Activated CD8-positive, alpha-beta T cell treated with anti-CD3 and anti-CD28 coated beads, Interleukin-2, amount 10 ng/mL, durations not matched to agents 7 days and 5 days (primary cell): ENCODE results near the gene TCF23. TPM values are rescaled to one million over a fixed set of nuclear protein-coding genes. Genes with fewer than 3 reads are reported as not detected.
"Not testable (repeated sequence)": the region's sequence is repeated elsewhere in the genome, so short reads cannot be mapped to it uniquely, and the experiment has no call there.

ENCODE experiments used
- ATAC-seq: fragments of 150-1000 bp; cut with Tn5 transposase; one replicate; pipeline ENCODE4 v1.10.0; 2021; ENCODE audit warnings: moderate library complexity
- CTCF ChIA-PET: fragments of 350-600 bp; sonication (Branson Sonifier 250); formaldehyde crosslinking; loops from one replicate; lab custom pipeline; 2021; ENCODE audit warnings: antibody characterized with exemption; lab: Charles Lee
- POLR2A ChIA-PET: fragments of 350-600 bp; sonication (Branson Sonifier 250); formaldehyde crosslinking; loops from one replicate; lab custom pipeline; 2021; ENCODE audit warnings: antibody characterized with exemption; lab: Charles Lee
- DNase-seq: peaks from one replicate; pipeline ENCODE4 v3.0.0-alpha.2; 2020
- H3K27ac Mint-ChIP-seq: one replicate; pipeline ENCODE4 v1.8.0; 2021; ENCODE audit warnings: mild to moderate bottlenecking, mixed read lengths
- H3K27me3 Mint-ChIP-seq: one replicate; pipeline ENCODE4 v1.8.0; 2021; ENCODE audit warnings: low read depth, mixed read lengths
- H3K36me3 Mint-ChIP-seq: one replicate; pipeline ENCODE4 v1.8.0; 2021; ENCODE audit warnings: low read depth, mixed read lengths
- H3K4me1 Mint-ChIP-seq: one replicate; pipeline ENCODE4 v1.8.0; 2021; ENCODE audit warnings: low read depth, mixed read lengths
- H3K4me3 Mint-ChIP-seq: one replicate; pipeline ENCODE4 v1.8.0; 2021; ENCODE audit warnings: mild to moderate bottlenecking, mixed read lengths
- H3K9me3 Mint-ChIP-seq: one replicate; pipeline ENCODE4 v1.8.0; 2022; ENCODE audit warnings: mixed read lengths; ENCODE audit not compliant: insufficient read depth
- total RNA-seq, 2 experiments: library from RNA; stranded (reverse); gene quantifications; one replicate each; pipeline ENCODE4 v1.2.3, GENCODE V29; 2021

TCF23 gene
- not detected for total RNA-seq

DNA sequence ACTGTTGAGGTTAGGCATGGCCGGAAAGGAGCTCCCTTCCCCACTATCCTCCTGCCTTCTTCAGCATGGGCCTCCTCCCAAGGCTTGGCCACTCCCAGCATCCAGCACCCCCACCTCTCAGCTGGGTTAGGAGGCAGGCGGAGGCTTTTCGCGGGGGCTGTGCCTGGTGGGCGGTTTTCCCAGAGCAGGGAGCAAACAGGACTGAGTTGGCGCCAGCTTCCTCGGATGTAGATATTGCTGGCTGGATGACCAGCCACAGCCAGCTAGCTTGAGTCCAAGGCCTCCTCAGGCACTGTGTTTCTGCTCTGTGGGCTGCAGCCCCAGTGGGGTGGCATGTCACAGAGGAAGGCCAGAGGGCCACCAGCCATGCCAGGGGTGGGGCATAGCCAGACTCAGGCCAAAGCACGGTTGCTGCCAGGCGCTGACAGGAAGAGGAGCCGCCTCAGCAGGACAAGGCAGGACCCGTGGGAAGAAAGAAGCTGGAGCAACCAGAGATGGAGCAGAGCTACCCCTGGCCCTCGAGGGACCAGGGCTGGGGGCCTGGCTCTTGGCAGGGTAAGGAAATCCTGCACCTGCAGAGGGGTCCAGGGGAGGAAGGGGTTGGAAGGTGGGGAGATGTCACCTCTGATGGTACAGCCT, at the start of gene TCF23:
TSS of gene TCF23 (plus strand) at position 204 of the 639 bp plus-strand sequence. CDS start at position 334, 130 bp downstream.
- CTCF ChIA-PET: no interaction called here
- POLR2A ChIA-PET: no interaction called here

DNA sequence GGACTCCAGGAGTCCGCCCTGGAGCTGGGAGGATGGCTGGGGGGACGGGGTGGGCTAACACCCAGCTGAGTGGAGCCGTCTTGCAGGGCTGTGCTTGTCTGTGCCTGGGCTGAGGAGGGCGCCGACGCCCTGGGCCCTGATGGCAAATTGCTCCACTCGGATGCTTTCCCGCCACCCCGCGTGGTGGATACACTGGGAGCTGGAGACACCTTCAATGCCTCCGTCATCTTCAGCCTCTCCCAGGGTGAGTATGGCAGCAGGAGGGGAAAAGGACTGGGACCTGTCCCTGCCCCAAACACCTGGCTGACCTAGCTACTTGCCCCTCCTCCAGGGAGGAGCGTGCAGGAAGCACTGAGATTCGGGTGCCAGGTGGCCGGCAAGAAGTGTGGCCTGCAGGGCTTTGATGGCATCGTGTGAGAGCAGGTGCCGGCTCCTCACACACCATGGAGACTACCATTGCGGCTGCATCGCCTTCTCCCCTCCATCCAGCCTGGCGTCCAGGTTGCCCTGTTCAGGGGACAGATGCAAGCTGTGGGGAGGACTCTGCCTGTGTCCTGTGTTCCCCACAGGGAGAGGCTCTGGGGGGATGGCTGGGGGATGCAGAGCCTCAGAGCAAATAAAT, 49.4 kb upstream of the TCF23 start:
- no peak for DNase-seq
- ChIA-PET POLR2A (interaction anchor here (0.6 kb wide), 1 partner anchor 27 kb away, joined by 3 read pairs; no protein-coding TSS in a partner anchor), CTCF (interaction anchor here (0.8 to 4.1 kb wide), 9 partner anchors 11 to 204 kb away, joined by 3 to 23 read pairs (median 4); partner anchors contain the start of genes KHK and TMEM214)
- no peaks in the 10 kb centered on the region for H3K36me3 Mint-ChIP-seq
- H3K4me1 Mint-ChIP-seq: peaks cover 14% of the 10 kb centered on the region
- H3K27ac Mint-ChIP-seq: no peak overlapping the region
- no peak overlapping the region for H3K4me3 Mint-ChIP-seq
- peaks cover 3% of the 10 kb centered on the region for H3K27me3 Mint-ChIP-seq
- no peaks in the 10 kb centered on the region for H3K9me3 Mint-ChIP-seq
- ATAC-seq: no peak

More for the DNA sequence above, at the start of gene TCF23:
- no peaks in the 10 kb centered on the region for H3K36me3 Mint-ChIP-seq
- no peaks in the 10 kb centered on the region for H3K4me1 Mint-ChIP-seq
- no peak for DNase-seq
- peaks cover 6% of the 10 kb centered on the region for H3K27me3 Mint-ChIP-seq
- no peak for ATAC-seq
- H3K9me3 Mint-ChIP-seq: no peaks in the 10 kb centered on the region
- no peak within 1 kb of the TSS for H3K4me3 Mint-ChIP-seq
- no peak within 1 kb of the TSS for H3K27ac Mint-ChIP-seq

- no peak overlapping the region for H3K4me3 Mint-ChIP-seq
- CTCF ChIA-PET: interaction anchor here (1.0 to 4.1 kb wide), 8 partner anchors 13 to 203 kb away, joined by 3 to 23 read pairs (median 10); partner anchors contain the start of gene KHK
- ATAC-seq (no peak), DNase-seq (no peak)
- peaks cover 14% of the 10 kb centered on the region for H3K4me1 Mint-ChIP-seq
- H3K36me3 Mint-ChIP-seq: no peaks in the 10 kb centered on the region
- POLR2A ChIA-PET: no interaction called here
- no peaks in the 10 kb centered on the region for H3K9me3 Mint-ChIP-seq
- no peak overlapping the region for H3K27ac Mint-ChIP-seq
- H3K27me3 Mint-ChIP-seq: peaks cover 3% of the 10 kb centered on the region
These were observed 48.8 kb upstream of the TCF23 start for GRCh38 chr2:27100036-27100435.

DNA sequence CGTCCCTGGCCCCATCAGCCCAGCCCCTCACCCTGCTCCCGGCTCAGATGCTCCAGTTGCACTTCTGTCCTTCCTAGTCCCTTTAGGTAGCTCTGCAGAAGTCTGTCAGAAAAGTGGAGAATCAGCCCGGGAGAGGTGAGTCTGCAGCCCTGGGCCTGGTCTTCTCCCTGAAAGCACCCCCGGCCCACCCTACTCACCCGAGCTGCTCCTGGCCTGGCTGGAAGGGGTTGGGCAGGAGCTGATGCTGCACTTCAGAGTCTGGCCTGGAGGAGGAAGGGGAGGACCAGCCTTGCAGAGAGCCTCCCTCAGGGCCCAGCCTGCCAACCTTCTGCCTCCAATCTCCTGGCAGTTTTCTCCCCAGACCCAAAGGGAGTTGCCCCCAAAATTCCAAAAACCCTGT, 46.5 kb upstream of the TCF23 start:
- POLR2A ChIA-PET: no interaction called here
- H3K27ac Mint-ChIP-seq: no peak overlapping the region
- peaks cover 7% of the 10 kb centered on the region for H3K27me3 Mint-ChIP-seq
- no peak for ATAC-seq
- no peak for DNase-seq
- H3K9me3 Mint-ChIP-seq: no peaks in the 10 kb centered on the region
- H3K4me3 Mint-ChIP-seq: no peak overlapping the region
- H3K36me3 Mint-ChIP-seq: no peaks in the 10 kb centered on the region
- CTCF ChIA-PET: interaction anchor here (0.7 to 3.2 kb wide), 7 partner anchors 9 to 278 kb away, joined by 3 to 14 read pairs (median 4); no protein-coding TSS in a partner anchor
- H3K4me1 Mint-ChIP-seq: no peaks in the 10 kb centered on the region

GRCh38 chr2:27105981-27106380, 42.8 kb upstream of the TCF23 start:
- POLR2A ChIA-PET: no interaction called here
- DNase-seq (no peak), ATAC-seq (no peak)
- H3K27ac Mint-ChIP-seq: no peak overlapping the region
- CTCF ChIA-PET: interaction anchor here (0.9 to 2.2 kb wide), 3 partner anchors 8 to 174 kb away, joined by 3 to 8 read pairs (median 3); no protein-coding TSS in a partner anchor
- peaks cover 2% of the 10 kb centered on the region for H3K4me1 Mint-ChIP-seq
- H3K27me3 Mint-ChIP-seq: peaks cover 7% of the 10 kb centered on the region
- H3K9me3 Mint-ChIP-seq: no peaks in the 10 kb centered on the region
- H3K36me3 Mint-ChIP-seq: no peaks in the 10 kb centered on the region
- H3K4me3 Mint-ChIP-seq: no peak overlapping the region

DNA sequence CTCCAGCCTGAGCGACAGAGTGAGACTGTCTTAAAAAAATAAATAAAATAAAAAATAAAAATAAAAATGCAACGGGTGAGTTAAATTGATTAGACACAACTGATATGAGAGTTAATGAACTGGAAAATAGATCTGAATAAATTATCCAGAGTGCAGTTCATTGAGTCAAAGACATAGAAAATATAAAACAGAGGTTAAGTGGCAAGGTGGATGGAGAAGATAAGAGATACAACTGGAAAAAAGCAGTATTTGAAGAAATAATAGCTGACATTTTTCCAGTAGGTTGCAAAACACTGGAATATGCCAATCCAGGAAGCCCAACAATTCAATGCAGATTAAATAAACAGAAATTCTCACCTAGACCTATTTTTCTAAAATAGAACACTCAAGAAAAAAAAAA, 40.6 kb upstream of the TCF23 start:
- Mint-ChIP-seq H3K4me3 (no peak overlapping the region), H3K27me3 (peaks cover 9% of the 10 kb centered on the region), H3K4me1 (peaks cover 2% of the 10 kb centered on the region), H3K36me3 (no peaks in the 10 kb centered on the region), H3K27ac (no peak overlapping the region), H3K9me3 (no peaks in the 10 kb centered on the region)
- ATAC-seq: no peak
- ChIA-PET CTCF (interaction anchor here (0.7 to 2.1 kb wide), 2 partner anchors 11 to 171 kb away, joined by 3 to 9 read pairs; no protein-coding TSS in a partner anchor), POLR2A (no interaction called here)
- DNase-seq: no peak

- no peak overlapping the region for H3K4me3 Mint-ChIP-seq
- no peaks in the 10 kb centered on the region for H3K36me3 Mint-ChIP-seq
- H3K9me3 Mint-ChIP-seq: no peaks in the 10 kb centered on the region
- no peak for ATAC-seq
- peaks cover 9% of the 10 kb centered on the region for H3K27me3 Mint-ChIP-seq
- DNase-seq: no peak
- H3K27ac Mint-ChIP-seq: no peak overlapping the region
- CTCF ChIA-PET: interaction anchor here (0.6 to 2.1 kb wide), 4 partner anchors 12 to 170 kb away, joined by 3 to 9 read pairs (median 4); partner anchors contain the start of gene KHK
- H3K4me1 Mint-ChIP-seq: peaks cover 2% of the 10 kb centered on the region
- POLR2A ChIA-PET: no interaction called here
These were observed 39.7 kb upstream of the TCF23 start for GRCh38 chr2:27109083-27109482.

DNA sequence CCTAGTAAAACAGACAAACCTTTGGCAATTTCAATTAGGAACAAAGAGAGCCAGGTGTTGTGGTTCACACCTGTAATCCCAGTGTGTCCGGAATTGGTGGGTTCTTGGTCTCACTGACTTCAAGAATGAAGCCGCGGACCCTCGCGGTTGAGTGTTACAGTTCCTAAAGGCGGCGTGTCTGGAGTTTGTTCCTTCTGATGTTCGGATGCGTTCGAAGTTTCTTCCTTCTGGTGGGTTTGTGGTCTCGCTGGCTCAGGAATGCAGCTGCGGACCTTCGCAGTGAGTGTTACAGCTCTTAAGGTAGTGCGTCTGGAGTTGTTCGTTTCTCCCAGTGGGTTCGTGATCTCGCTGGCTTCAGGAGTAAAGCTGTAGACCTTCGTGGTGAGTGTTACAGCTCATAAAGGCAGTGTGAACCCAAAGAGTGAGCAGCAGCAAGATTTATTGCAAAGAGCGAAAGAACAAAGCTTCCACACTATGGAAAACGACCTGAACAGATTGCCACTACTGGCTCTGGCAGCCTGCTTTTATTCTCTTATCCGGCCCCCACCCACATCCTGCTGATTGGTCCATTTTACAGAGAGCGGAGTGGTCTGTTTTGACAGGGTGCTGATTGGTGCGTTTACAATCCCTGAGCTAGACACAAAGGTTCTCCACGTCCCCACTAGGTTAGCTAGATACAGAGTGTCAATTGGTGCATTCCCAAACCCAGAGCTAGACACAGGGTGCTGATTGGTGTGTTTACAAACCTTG, 38.0 kb upstream of the TCF23 start:
- not testable (repeated sequence) for H3K4me3 Mint-ChIP-seq, H3K27ac Mint-ChIP-seq
- CTCF ChIA-PET: interaction anchor here (1.2 to 1.8 kb wide), 2 partner anchors 12 to 23 kb away, joined by 3 to 4 read pairs; partner anchors contain the start of gene KHK

GRCh38 chr2:27111392-27112078, 37.3 kb upstream of the TCF23 start:
- DNase-seq, POLR2A ChIA-PET, H3K27ac Mint-ChIP-seq, H3K9me3 Mint-ChIP-seq, ATAC-seq, H3K4me3 Mint-ChIP-seq, H3K4me1 Mint-ChIP-seq, H3K27me3 Mint-ChIP-seq, H3K36me3 Mint-ChIP-seq: not testable (repeated sequence)
- CTCF ChIA-PET: interaction anchor here (1.9 kb wide), 1 partner anchor 12 kb away, joined by 7 read pairs; the partner anchor contains the start of gene ABHD1

More for the DNA sequence above, 38.0 kb upstream of the TCF23 start:
- H3K27me3 Mint-ChIP-seq, DNase-seq, ATAC-seq, H3K36me3 Mint-ChIP-seq, H3K9me3 Mint-ChIP-seq, H3K4me1 Mint-ChIP-seq: not testable (repeated sequence)
- POLR2A ChIA-PET: interaction anchor here (0.9 kb wide), 1 partner anchor 18 kb away, joined by 3 read pairs; no protein-coding TSS in a partner anchor

DNA sequence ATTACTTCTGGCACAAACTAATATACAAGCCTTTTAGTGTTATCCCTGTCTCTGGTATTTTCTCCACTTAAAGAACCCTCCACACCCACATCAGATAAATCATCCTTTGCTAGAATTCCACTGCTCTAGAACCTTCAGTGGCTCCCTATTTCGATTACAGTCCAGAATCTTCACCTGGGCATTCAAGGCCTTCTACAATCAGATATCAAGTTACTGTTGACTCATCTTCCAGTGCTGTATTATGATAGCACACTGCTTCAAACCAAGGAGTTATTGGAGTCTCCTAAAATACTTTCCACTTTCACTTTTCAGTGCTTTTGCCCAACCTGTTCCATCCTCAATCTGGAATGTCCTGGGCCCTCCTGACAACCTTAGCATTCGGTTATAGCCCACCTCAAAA, 33.3 kb upstream of the TCF23 start:
- ChIA-PET POLR2A (no interaction called here), CTCF (interaction anchor here (0.9 to 1.2 kb wide), 2 partner anchors 177 to 188 kb away, joined by 3 to 4 read pairs; no protein-coding TSS in a partner anchor)
- no peak overlapping the region for H3K27ac Mint-ChIP-seq
- no peak overlapping the region for H3K4me3 Mint-ChIP-seq
- peaks cover 27% of the 10 kb centered on the region for H3K27me3 Mint-ChIP-seq
- ATAC-seq: no peak
- no peak for DNase-seq
- no peaks in the 10 kb centered on the region for H3K36me3 Mint-ChIP-seq
- no peaks in the 10 kb centered on the region for H3K9me3 Mint-ChIP-seq
- H3K4me1 Mint-ChIP-seq: peaks cover 10% of the 10 kb centered on the region

- Mint-ChIP-seq H3K9me3 (no peaks in the 10 kb centered on the region), H3K27me3 (peaks cover 45% of the 10 kb centered on the region), H3K27ac (no peak overlapping the region), H3K4me3 (no peak overlapping the region), H3K4me1 (peaks cover 10% of the 10 kb centered on the region), H3K36me3 (no peaks in the 10 kb centered on the region)
- DNase-seq (no peak), ATAC-seq (no peak)
- ChIA-PET POLR2A (no interaction called here), CTCF (no interaction called here)
These were observed 30.7 kb upstream of the TCF23 start for GRCh38 chr2:27117995-27118524.
